HepG2 (cell line): ENCODE results near the gene KATNB1. TPM values are rescaled to one million over a fixed set of nuclear protein-coding genes. Genes with fewer than 3 reads are reported as not detected.

Experiments
- BCL6 ChIP-seq: IDR thresholded peaks from 2 replicates; pipeline ENCODE4 v1.6.1; 2016; ENCODE audit warnings: missing genetic modification reagents, missing compliant biosample characterization
- BORCS8-MEF2B ChIP-seq: sonication (generic); formaldehyde crosslinking; IDR thresholded peaks from 2 replicates; pipeline ENCODE4 v1.8.0; 2022; ENCODE audit warnings: mild to moderate bottlenecking, missing genetic modification reagents
- GLI4 ChIP-seq: sonication (generic); formaldehyde crosslinking; IDR thresholded peaks from 2 replicates; pipeline ENCODE4 v1.5.1; 2020; ENCODE audit warnings: missing genetic modification reagents, mild to moderate bottlenecking, moderate library complexity, borderline replicate concordance
- GZF1 ChIP-seq: sonication (generic); formaldehyde crosslinking; IDR thresholded peaks from 2 replicates; pipeline ENCODE4 v1.5.1; 2020; ENCODE audit warnings: mild to moderate bottlenecking, missing genetic modification reagents
- HIVEP1 ChIP-seq: sonication (generic); formaldehyde crosslinking; IDR thresholded peaks from 2 replicates; pipeline ENCODE4 v1.4.0; 2020; ENCODE audit warnings: mild to moderate bottlenecking, missing genetic modification reagents
- HOXA5 ChIP-seq: sonication (generic); formaldehyde crosslinking; IDR thresholded peaks from 2 replicates; pipeline ENCODE4 v1.4.0; 2020; ENCODE audit warnings: missing genetic modification reagents
- MEIS1 ChIP-seq: sonication (generic); formaldehyde crosslinking; IDR thresholded peaks from 2 replicates; pipeline ENCODE4 v1.9.0; 2021; ENCODE audit warnings: mild to moderate bottlenecking, missing genetic modification reagents, moderate library complexity, borderline replicate concordance
- MTA1 ChIP-seq: sonication (generic); formaldehyde crosslinking; IDR thresholded peaks from 2 replicates; pipeline ENCODE4 v1.4.0; 2020; ENCODE audit warnings: missing genetic modification reagents, mild to moderate bottlenecking, borderline replicate concordance
- MTF1 ChIP-seq: sonication (generic); formaldehyde crosslinking; IDR thresholded peaks from 2 replicates; pipeline ENCODE4 v1.5.0; 2020; ENCODE audit warnings: missing genetic modification reagents
- MYNN ChIP-seq: sonication (generic); formaldehyde crosslinking; IDR thresholded peaks from 2 replicates; pipeline ENCODE4 v1.4.0; 2020; ENCODE audit warnings: mild to moderate bottlenecking, low read depth, missing genetic modification reagents
- MZF1 ChIP-seq: sonication (generic); formaldehyde crosslinking; IDR thresholded peaks from 2 replicates; pipeline ENCODE4 v1.8.1; 2023; ENCODE audit warnings: mild to moderate bottlenecking, missing genetic modification reagents, borderline replicate concordance
- NKX3-1 ChIP-seq: sonication (generic); formaldehyde crosslinking; IDR thresholded peaks from 2 replicates; pipeline ENCODE4 v1.5.0; 2020; ENCODE audit warnings: missing genetic modification reagents
- POLR2AphosphoS5 ChIP-seq: IDR thresholded peaks from 2 replicates; pipeline ENCODE4 v1.6.1; 2012; ENCODE audit warnings: low read depth, low read length
- PPARG ChIP-seq: conservative IDR thresholded peaks from 2 replicates; pipeline ENCODE4 v1.6.1; 2016; ENCODE audit warnings: missing biosample characterization, missing genetic modification reagents
- RARA ChIP-seq: IDR thresholded peaks from 2 replicates; pipeline ENCODE4 v1.6.1; 2016; ENCODE audit warnings: missing genetic modification reagents, missing compliant biosample characterization
- RBM22 ChIP-seq: fragments of 200-400 bp; formaldehyde crosslinking; optimal IDR thresholded peaks from 2 replicates; pipeline ENCODE3; 2017; ENCODE audit warnings: mild to moderate bottlenecking, low read length, moderate library complexity
- RBM39 ChIP-seq: fragments of 200-400 bp; formaldehyde crosslinking; IDR thresholded peaks from one replicate; pipeline ENCODE4 v1.6.1; 2018; ENCODE audit warnings: antibody characterized with exemption, mild to moderate bottlenecking, low read depth, low read length; ENCODE audit not compliant: poor library complexity, severe bottlenecking
- SRSF9 ChIP-seq: fragments of 200-400 bp; formaldehyde crosslinking; IDR thresholded peaks from 2 replicates; pipeline ENCODE4 v1.6.1; 2018; ENCODE audit warnings: borderline replicate concordance, mild to moderate bottlenecking, low read depth, low read length; ENCODE audit not compliant: insufficient read depth, poor library complexity, severe bottlenecking
- TAF1 ChIP-seq: sonication (generic); formaldehyde crosslinking; IDR thresholded peaks from 2 replicates; pipeline ENCODE4 v1.4.0; 2020; ENCODE audit warnings: missing genetic modification reagents
- ZNF333 ChIP-seq: sonication (generic); formaldehyde crosslinking; IDR thresholded peaks from 2 replicates; pipeline ENCODE4 v1.4.0; 2020; ENCODE audit warnings: mild to moderate bottlenecking, missing genetic modification reagents, borderline replicate concordance
- ZNF674 ChIP-seq: sonication (generic); formaldehyde crosslinking; IDR thresholded peaks from 2 replicates; pipeline ENCODE4 v1.5.0; 2020; ENCODE audit warnings: low read depth, mild to moderate bottlenecking, missing genetic modification reagents
- ZNF709 ChIP-seq: sonication (generic); formaldehyde crosslinking; IDR thresholded peaks from 2 replicates; pipeline ENCODE4 v1.5.0; 2020; ENCODE audit warnings: mild to moderate bottlenecking, missing genetic modification reagents
- ZNF747 ChIP-seq: sonication (generic); formaldehyde crosslinking; IDR thresholded peaks from 2 replicates; pipeline ENCODE4 v1.8.1; 2023; ENCODE audit warnings: missing genetic modification reagents, mild to moderate bottlenecking, borderline replicate concordance
- ZNF761 ChIP-seq: sonication (generic); formaldehyde crosslinking; conservative IDR thresholded peaks from 2 replicates; pipeline ENCODE4 v1.4.0; 2020; ENCODE audit warnings: mild to moderate bottlenecking, missing genetic modification reagents
- polyA plus RNA-seq, 8 experiments: library from polyadenylated mRNA; depleted of rRNA in 3 of 8; stranded (reverse) in 7 of 8; unstranded in 1 of 8; fragments of >200 nt; fragmentation: Illumina TruSeq in 4 of 8; extraction: Trizol in 4 of 8; gene quantifications; 2 replicates each; pipeline versions ENCODE4 v1.2.1 to v1.2.3, GENCODE V29; 2011 to 2016; ENCODE audit warnings: low read depth in 4 of 8, missing spikeins in 1 of 8, mixed read lengths in 1 of 8; ENCODE audit not compliant: insufficient read depth in 1 of 8
- total RNA-seq, 5 experiments: library from RNA; depleted of rRNA; stranded (reverse); fragments of >200 nt; fragmentation: Illumina TruSeq; extraction: Trizol; gene quantifications; 2 replicates each; pipeline ENCODE4 v1.2.3, GENCODE V29; 2016; ENCODE audit warnings: low read depth in 1 of 5
- TF ChIP-seq, protein P1 (sequence below): sonication (generic); formaldehyde crosslinking; IDR thresholded peaks from 2 replicates; pipeline ENCODE4 v1.4.0; 2020; ENCODE audit warnings: mild to moderate bottlenecking, missing genetic modification reagents
- TF ChIP-seq, protein P2 (sequence below): sonication (generic); formaldehyde crosslinking; IDR thresholded peaks from 2 replicates; pipeline ENCODE4 v1.4.0; 2020; ENCODE audit warnings: mild to moderate bottlenecking, missing genetic modification reagents

The KATNB1 gene
- total and polyA plus RNA-seq, 2 of the 13 experiments (the other 11 are each of a cell fraction or from before 2014, with no cell fraction given) = 31.5 to 43.5 TPM

DNA sequence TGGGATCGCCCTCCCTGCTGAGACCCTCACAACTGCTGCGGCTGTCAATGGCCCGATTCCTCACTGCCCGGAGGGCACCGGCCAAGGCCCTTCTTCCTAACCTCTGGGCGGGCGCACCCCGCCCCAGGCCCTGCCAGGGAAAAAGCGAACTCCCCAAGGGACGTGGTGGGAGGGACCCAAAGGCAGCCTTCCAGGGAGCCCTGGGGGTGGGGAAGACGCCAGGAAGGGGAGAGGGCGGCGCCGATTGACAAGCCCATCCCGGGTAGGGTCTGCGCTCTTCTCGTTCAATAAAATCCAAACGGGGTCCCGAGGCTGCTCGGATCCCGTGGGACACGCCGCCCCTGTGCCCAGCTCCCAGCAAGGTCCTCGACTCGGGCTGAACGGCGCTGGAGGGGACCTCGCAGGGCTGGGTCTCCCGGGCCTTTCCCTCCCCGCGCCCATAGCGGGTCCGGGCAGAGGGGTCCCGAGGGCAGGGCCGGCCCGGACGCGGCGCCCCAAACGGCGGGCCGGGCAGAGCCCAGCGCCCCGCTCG is 66.3 kb downstream of the KATNB1 start (continued):
- TF ChIP-seq, protein P1, sequence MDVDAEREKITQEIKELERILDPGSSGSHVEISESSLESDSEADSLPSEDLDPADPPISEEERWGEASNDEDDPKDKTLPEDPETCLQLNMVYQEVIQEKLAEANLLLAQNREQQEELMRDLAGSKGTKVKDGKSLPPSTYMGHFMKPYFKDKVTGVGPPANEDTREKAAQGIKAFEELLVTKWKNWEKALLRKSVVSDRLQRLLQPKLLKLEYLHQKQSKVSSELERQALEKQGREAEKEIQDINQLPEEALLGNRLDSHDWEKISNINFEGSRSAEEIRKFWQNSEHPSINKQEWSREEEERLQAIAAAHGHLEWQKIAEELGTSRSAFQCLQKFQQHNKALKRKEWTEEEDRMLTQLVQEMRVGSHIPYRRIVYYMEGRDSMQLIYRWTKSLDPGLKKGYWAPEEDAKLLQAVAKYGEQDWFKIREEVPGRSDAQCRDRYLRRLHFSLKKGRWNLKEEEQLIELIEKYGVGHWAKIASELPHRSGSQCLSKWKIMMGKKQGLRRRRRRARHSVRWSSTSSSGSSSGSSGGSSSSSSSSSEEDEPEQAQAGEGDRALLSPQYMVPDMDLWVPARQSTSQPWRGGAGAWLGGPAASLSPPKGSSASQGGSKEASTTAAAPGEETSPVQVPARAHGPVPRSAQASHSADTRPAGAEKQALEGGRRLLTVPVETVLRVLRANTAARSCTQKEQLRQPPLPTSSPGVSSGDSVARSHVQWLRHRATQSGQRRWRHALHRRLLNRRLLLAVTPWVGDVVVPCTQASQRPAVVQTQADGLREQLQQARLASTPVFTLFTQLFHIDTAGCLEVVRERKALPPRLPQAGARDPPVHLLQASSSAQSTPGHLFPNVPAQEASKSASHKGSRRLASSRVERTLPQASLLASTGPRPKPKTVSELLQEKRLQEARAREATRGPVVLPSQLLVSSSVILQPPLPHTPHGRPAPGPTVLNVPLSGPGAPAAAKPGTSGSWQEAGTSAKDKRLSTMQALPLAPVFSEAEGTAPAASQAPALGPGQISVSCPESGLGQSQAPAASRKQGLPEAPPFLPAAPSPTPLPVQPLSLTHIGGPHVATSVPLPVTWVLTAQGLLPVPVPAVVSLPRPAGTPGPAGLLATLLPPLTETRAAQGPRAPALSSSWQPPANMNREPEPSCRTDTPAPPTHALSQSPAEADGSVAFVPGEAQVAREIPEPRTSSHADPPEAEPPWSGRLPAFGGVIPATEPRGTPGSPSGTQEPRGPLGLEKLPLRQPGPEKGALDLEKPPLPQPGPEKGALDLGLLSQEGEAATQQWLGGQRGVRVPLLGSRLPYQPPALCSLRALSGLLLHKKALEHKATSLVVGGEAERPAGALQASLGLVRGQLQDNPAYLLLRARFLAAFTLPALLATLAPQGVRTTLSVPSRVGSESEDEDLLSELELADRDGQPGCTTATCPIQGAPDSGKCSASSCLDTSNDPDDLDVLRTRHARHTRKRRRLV (CRISPR knock-in tag) = no peak
- TF ChIP-seq RBM39 (peak; percentile 36), HIVEP1 (CRISPR knock-in tag) (peak; percentile 63; the same call in 1 of the 2 replicates), MZF1 (CRISPR knock-in tag) (no peak), MTA1 (CRISPR knock-in tag) (no peak), ZNF674 (CRISPR knock-in tag) (peak; percentile 57; the same call in 1 of the 2 replicates), RARA (no peak), RBM22 (no peak), BCL6 (CRISPR knock-in tag) (no peak), MEIS1 (CRISPR knock-in tag) (0 out of 2 replicates have a peak, but pooled peaks have one; percentile 31), MTF1 (CRISPR knock-in tag) (no peak), ZNF747 (CRISPR knock-in tag) (no peak), SRSF9 (no peak), NKX3-1 (no peak), HOXA5 (CRISPR knock-in tag) (no peak), MYNN (CRISPR knock-in tag) (0 out of 2 replicates have a peak, but pooled peaks have one; percentile 76), PPARG (CRISPR knock-in tag) (no peak), ZNF709 (CRISPR knock-in tag) (no peak), ZNF333 (CRISPR knock-in tag) (peak; percentile 91; the same call in 1 of the 2 replicates), BORCS8-MEF2B (CRISPR knock-in tag) (peak; percentile 11; the same call in 1 of the 2 replicates), GLI4 (CRISPR knock-in tag) (0 out of 2 replicates have a peak, but pooled peaks have one; percentile 57), GZF1 (CRISPR knock-in tag) (0 out of 2 replicates have a peak, but pooled peaks have one; percentile 17), POLR2AphosphoS5 (no peak), ZNF761 (CRISPR knock-in tag) (no peak), TAF1 (CRISPR knock-in tag) (0 out of 2 replicates have a peak, but pooled peaks have one; percentile 15)
- TF ChIP-seq, protein P2, sequence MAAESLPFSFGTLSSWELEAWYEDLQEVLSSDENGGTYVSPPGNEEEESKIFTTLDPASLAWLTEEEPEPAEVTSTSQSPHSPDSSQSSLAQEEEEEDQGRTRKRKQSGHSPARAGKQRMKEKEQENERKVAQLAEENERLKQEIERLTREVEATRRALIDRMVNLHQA (CRISPR knock-in tag) = no peak
